ENCODE data around the gene PSPH. TPM values are rescaled to one million over a fixed set of nuclear protein-coding genes. Genes with fewer than 3 reads are reported as not detected.

Gene PSPH
- polyA plus RNA-seq, 5 donors, result 15.8 to 31.7 (median 22.4) TPM

DNA sequence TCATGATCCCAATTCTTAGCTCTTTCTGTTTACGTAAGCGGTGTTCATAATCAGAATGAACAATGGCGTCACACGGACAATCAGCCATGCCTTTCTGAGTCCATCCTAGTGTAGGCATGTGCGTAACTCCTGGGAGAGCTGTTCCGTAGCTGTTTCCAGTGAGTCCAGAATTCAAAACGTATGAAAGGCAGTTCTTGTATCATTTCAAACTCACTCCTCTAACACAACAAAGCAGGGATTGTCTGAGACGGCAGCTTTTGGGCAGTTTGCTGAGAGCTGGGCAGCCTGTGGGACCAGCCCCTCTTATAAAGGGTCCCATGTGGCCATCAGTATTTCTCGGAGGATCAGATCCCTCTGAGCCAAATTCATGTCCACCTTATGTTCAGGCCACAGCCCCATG is 43.4 kb downstream of the PSPH start:
- no peak for DNase-seq

GRCh38 chr7:56007167-56007652 is 44.0 kb downstream of the PSPH start:
- DNase-seq, result no peak

- DNase-seq, result no peak
Measured at GRCh38 chr7:56003749-56004148, 47.5 kb downstream of the PSPH start.

GRCh38 chr7:55996856-55997500 is 54.3 kb downstream of the PSPH start:
- DNase-seq, result no peak

DNA sequence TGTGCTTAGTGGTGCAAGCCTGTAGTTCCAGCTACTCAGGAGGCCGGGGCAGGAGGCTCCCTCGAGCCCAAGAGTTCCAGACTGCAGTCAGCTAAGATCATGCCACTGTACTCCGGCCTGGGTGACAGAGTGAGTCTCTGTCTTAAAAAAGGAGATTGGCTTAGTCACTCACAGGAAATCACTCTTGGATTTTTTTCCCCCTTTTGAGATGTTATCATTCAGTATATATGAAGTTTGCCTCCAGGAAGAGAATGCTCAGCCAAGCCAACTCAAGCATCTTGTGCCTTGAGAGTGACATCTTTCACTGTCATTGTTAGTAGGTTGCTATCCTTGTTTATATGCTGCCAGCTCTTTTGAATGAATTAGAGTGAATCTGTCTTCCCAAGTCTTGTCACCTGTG is 58.9 kb downstream of the PSPH start:
- no peak for DNase-seq

DNA sequence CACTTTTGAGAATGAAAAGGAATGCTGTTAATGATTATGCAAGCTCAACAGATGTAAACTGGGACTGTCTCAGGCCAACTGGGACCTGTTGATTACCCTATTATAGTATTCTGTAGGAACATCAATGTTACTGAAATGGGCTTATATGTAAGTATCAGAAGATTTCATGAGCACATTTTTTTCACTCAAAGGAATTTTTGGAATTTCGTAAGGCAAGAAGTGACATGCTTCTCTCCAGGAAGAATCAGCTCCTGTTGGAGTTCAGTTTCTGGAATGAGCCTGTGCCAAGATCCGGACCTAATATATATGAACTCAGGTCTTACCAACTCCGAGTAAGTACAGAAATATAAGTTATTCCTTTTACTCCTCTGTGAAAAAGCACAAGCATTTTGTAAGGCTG is 67.7 kb downstream of the PSPH start:
- DNase-seq, result no peak

GRCh38 chr7:55980266-55980665 is 71.0 kb downstream of the PSPH start:
- no peak for DNase-seq

- DNase-seq, result no peak
Measured at GRCh38 chr7:55977831-55978230, 73.4 kb downstream of the PSPH start.

DNA sequence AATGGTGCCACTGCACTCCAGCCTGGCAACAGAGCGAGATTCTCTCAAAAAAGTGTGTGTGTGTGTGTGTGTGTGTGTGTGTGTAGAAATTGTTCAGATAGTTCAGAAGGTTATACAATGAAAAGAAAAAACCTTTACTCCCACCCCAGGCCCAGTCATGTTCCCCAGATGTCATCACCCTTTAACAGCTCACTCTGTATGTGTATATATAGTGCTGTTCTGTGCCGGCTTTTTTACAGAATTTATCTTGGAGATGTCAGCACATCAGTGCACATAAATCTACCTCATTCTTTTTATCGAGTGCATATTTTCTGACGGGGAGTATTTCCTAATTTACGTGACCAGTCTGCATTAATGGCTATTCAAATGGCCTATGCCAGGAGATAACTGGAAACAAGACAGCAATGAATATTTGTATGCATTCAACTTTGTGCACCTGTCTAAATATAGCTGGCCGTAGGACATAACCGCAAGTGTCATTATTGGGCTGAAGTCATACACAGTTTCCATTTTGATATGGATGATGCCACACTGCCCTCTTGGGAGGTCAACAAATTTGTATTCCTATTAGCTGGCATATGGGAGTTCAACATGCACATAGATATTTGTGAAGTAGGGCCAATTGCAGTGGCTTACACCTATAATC is 75.1 kb downstream of the PSPH start:
- DNase-seq, result no peak

- DNase-seq, result no peak
Measured at GRCh38 chr7:55973747-55974250, 77.4 kb downstream of the PSPH start.

DNA sequence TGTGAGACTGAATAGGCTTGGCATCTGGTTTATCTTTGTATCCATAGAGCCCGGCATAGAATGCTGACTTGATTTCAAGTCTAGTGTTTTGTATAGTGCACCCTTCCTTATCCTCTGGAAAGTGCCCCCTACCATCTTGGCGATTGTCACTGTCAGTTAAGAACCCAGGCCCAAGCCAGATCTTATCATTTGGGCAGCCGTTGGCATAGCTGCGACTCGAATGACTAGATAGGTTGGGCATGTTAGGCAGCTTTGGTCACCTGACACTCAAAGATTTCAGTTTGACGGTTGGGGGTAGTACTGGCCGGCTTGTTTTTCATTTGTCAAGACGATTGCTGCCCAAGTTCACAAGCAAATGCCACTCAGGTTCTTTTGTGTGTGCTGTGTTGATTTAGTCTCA is 80.3 kb downstream of the PSPH start:
- DNase-seq, result no peak

DNA sequence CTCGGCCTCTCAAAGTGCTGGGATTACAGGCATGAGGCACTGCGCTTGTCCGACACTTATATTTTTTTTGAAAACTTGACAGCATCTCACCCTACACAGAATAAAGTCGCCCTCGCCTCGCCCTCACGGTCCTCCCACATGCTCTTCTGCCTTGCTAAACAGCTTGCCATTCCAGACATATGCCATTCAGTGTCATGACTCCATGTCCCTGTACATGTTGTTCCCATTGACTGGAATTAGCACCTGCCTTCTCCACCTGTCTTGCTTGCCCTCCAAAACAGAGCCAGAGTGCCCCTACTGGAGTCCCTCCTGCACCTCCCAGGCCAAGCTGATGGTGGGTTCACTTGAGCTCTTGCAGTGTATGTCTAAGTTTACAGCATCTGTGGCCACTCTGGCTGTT is 80.7 kb downstream of the PSPH start:
- DNase-seq, result no peak

GRCh38 chr7:55969391-55969790 is 81.9 kb downstream of the PSPH start:
- no peak for DNase-seq

- no peak for DNase-seq
Measured at GRCh38 chr7:55966851-55967250, 84.4 kb downstream of the PSPH start.

DNA sequence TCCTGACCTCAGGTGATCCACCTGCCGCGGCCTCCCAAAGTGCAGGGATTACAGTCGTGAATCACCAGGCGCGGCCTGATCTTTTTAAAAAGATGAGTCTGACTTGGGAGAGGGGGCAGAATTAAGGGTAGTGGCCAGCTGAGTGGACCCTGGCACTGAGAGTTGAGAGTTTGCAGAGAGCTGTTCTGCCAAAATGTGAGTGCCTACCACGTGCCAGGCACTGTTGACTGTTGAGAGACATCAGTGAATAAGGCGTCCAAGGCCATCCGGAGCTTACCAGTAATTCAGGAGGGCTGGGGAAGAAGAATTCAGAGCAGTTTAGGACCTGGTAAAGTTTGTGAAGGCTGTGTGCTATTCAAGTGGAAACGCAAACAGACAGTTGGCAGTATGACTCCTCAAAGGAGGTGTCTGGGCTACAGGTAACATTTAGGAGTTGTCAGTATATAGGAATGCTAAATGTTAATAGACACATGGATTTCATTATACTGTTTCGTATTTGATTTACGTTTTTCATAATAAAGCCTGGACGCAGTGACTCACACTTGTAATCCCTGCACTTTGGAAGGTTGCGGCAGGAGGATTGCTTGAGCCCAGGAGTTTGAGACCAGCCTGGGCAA is 85.3 kb downstream of the PSPH start:
- no peak for DNase-seq

DNA sequence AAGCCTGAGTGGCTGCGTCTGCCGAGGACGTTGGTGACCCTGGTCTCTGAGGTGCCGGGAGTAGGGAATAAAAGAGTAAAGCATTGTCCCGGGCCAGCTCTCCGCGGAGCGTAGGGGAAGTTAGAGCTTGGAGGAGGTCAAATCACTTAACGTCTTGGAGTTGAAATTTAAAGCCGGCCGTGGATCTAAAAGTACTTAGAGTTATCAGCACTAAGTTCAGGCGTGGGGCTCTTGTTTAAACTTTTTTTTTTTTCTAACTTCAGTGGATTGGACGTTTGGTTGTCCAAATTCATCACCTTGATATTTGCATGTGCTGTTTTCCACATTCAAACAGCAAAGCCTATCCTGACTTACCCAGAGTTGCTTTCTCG is 86.2 kb downstream of the PSPH start:
- no peak for DNase-seq

- DNase-seq, result peak; percentile 52 to 60
Measured at GRCh38 chr7:55964261-55965099, 86.8 kb downstream of the PSPH start, which contains the start of gene NIPSNAP2. Gene NIPSNAP2 (plus strand): TSS chr7:55964585. CDS start chr7:55964610, 25 bp downstream.

- DNase-seq, result no peak
Measured at GRCh38 chr7:55963584-55964168, 87.6 kb downstream of the PSPH start.

- DNase-seq, result no peak
Measured at GRCh38 chr7:55962014-55962413, 89.2 kb downstream of the PSPH start.

All from right lung (tissue), 5 donors.